Keratinocyte (primary cell): Measurements from ENCODE around the gene CES5A.

Experiments used
- EZH2 ChIP-seq: IDR thresholded peaks from one replicate; pipeline ENCODE4 v1.6.1; 2012; ENCODE audit warnings: inconsistent platforms, mild to moderate bottlenecking, low read length, moderate library complexity
- TF ChIP-seq, protein P1 (sequence below), 3 experiments: IDR thresholded peaks in 1 of 3; conservative IDR thresholded peaks in 1 of 3; optimal IDR thresholded peaks in 1 of 3; 2 replicates in 2 of 3; 3 replicates in 1 of 3; pipeline versions ENCODE3 to v1.5.1; 2011; ENCODE audit warnings: low read length in 3 of 3, mild to moderate bottlenecking in 3 of 3, moderate library complexity in 2 of 3, control low read depth in 1 of 3, inconsistent platforms in 1 of 3; ENCODE audit not compliant: insufficient read depth in 2 of 3; ENCODE audit errors: extremely low read depth in 1 of 3

DNA sequence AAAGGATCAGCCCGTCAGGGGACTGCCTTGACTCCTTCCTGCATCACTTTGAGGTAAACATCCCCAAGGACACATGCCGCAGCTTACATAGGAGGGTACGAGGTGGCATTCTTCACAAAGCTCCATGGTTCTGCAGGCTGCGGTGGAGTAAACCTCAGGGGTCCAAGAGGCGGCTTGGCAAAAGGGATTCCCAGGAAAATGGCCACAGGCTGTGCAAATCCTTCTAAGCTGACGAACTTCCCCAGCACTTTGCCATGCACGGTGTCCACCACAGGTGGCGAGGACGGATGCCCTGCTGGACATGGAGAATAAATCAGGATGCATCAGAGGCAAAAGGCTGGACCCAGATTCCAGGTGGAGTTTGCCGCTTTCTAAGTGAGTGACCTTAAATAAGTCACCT is 46.5 kb downstream of the CES5A start:
- TF ChIP-seq, protein P1, sequence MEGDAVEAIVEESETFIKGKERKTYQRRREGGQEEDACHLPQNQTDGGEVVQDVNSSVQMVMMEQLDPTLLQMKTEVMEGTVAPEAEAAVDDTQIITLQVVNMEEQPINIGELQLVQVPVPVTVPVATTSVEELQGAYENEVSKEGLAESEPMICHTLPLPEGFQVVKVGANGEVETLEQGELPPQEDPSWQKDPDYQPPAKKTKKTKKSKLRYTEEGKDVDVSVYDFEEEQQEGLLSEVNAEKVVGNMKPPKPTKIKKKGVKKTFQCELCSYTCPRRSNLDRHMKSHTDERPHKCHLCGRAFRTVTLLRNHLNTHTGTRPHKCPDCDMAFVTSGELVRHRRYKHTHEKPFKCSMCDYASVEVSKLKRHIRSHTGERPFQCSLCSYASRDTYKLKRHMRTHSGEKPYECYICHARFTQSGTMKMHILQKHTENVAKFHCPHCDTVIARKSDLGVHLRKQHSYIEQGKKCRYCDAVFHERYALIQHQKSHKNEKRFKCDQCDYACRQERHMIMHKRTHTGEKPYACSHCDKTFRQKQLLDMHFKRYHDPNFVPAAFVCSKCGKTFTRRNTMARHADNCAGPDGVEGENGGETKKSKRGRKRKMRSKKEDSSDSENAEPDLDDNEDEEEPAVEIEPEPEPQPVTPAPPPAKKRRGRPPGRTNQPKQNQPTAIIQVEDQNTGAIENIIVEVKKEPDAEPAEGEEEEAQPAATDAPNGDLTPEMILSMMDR (optimal IDR thresholded peaks at IDR 0.05 in 1 of 3, IDR thresholded peaks at IDR 0.05 in 1 of 3, conservative IDR thresholded peaks at IDR 0.05 in 1 of 3; ENCODE audit: extremely low read depth in 1 of 3, insufficient read depth in 2 of 3, low read length in 3 of 3), result no peak
- no peak for TF ChIP-seq EZH2
